ENCODE measurements around the gene ATG4B. TPM values are rescaled to one million over a fixed set of nuclear protein-coding genes. Genes with fewer than 3 reads are reported as not detected.

ATG4B gene
- total and polyA plus RNA-seq, 11 donors, result 35.9 to 75.1 (median 48.3) TPM

DNA sequence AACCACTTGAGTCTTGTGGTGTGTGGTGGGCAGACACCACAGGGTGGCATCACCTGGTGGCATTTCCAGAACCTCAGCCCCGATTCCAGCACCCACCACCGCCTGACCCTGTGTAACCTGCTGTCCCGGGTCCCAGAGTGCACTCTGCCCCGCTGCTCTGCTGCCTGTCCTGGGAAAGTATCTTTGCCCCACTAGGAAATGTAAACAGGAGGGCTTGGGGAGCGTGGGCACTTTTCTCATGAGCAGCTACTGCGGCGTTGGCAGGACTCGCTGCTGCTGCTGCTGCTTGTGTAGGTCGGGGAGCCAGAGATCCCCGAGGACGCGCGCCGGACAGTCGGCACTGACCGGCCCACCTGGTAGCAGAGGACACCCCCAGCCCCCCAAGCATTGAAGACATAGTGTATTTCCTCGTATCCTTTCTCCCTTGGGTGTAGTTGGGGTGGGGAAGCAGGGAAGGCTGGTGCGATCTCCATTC is 35.7 kb downstream of the ATG4B start:
- Histone ChIP-seq H3K27me3 (no peaks in the 10 kb centered on the region), H3K4me1 (peaks cover 0 to 6% (median 0%) of the 10 kb centered on the region in 12 donors), H3K9me3 (no peaks in the 10 kb centered on the region), H3K36me3 (peaks cover 0 to 82% (median 65%) of the 10 kb centered on the region in 9 donors), H3K4me3 (no peak overlapping the region), H3K27ac (no peak overlapping the region)
- TF ChIP-seq POLR2A (IDR thresholded peaks at IDR 0.05), result no peak
- TF ChIP-seq, protein P1, sequence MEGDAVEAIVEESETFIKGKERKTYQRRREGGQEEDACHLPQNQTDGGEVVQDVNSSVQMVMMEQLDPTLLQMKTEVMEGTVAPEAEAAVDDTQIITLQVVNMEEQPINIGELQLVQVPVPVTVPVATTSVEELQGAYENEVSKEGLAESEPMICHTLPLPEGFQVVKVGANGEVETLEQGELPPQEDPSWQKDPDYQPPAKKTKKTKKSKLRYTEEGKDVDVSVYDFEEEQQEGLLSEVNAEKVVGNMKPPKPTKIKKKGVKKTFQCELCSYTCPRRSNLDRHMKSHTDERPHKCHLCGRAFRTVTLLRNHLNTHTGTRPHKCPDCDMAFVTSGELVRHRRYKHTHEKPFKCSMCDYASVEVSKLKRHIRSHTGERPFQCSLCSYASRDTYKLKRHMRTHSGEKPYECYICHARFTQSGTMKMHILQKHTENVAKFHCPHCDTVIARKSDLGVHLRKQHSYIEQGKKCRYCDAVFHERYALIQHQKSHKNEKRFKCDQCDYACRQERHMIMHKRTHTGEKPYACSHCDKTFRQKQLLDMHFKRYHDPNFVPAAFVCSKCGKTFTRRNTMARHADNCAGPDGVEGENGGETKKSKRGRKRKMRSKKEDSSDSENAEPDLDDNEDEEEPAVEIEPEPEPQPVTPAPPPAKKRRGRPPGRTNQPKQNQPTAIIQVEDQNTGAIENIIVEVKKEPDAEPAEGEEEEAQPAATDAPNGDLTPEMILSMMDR (IDR thresholded peaks at IDR 0.05), result no peak
- 79 to 91% (median 89%) methylated on average over 10 to 18 of the region's 18 CpGs for WGBS, 4 donors
- ATAC-seq (no peak), DNase-seq (no peak)
- intact Hi-C loops (cut with DNase I), result no loop called here

DNA sequence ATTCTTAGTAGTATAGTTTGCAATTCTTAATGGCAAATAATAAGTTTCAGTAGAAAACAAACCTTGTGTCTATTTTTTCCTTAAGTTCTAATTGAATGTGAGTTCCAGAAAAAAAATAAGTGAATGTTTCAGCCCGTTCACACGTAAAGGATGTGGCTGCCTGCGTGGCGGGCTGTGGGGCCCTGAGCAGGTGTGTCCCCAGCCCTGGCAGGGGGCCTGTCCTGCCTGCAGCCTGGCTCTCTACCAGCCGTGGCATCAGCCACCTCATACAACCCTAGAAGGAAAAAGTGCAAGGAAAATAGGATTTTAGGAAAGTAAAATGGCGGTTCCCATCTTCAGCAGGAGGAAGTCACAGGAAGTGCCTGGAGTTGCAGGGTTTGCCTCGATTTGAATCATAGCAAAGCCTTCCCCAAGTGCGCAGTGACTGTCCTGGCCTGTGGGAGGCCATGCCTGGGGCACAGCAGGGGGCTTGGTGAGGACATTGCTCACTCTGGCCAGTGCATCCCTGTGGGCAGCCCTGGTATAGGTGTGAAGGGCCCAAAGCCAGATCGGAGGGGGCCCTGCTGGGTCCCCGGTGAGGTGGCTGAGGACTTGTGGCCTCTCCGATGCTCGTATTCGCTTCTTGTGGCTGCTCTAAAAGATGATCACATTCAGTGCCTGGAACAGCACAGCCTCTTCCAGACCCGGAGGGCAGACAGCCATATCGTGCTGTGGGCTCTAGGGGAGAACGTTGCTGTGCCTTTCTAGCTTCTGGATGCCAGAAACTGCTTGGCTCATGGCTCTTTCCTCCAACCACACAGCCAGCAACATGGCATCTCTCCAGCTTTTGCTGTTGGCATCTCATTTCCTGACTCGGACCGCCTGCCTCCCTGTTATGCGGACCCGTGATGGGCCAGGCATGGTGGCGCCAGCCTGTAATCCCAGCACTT is 36.6 kb downstream of the ATG4B start:
- peaks cover 0 to 6% (median 0%) of the 10 kb centered on the region in 12 donors for H3K4me1 ChIP-seq
- peak; percentile 46 to 65 (median 63) for ATAC-seq
- H3K36me3 ChIP-seq, result peaks cover 0 to 84% (median 65%) of the 10 kb centered on the region in 9 donors
- 71 to 74% (median 72%) methylated on average over 20 to 21 of the region's 21 CpGs for WGBS, 4 donors
- intact Hi-C loops (cut with DNase I), result no loop called here
- H3K9me3 ChIP-seq, result no peaks in the 10 kb centered on the region
- peak; percentile 32 to 61 (median 45) for DNase-seq
- no peaks in the 10 kb centered on the region for H3K27me3 ChIP-seq
- peak overlapping the region in 4 of 12 donors; percentile 21 to 32 (median 29) for H3K27ac ChIP-seq
- no peak for TF ChIP-seq POLR2A (IDR thresholded peaks at IDR 0.05)
- TF ChIP-seq, protein P1 (IDR thresholded peaks at IDR 0.05), result no peak
- no peak overlapping the region for H3K4me3 ChIP-seq

DNA sequence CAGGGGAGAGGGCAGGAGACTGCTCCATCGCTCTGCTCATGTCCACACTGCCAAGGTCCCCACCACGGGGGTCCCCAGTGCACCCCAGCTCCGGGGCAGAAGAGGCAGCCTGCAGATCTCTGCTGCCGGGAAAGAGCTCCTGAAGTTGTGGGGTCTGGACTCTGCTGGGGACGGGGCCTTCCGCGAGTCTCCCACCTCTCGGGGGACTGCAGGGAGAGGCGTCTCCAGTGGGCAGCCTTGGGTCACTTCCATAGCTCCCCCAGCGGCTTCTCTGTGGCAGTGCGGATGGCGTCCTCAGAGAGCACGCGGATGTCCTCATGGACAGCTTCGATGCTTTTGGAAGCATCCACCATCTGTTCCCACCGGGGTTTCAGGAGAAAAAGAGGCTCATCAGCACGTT is 38.4 kb downstream of the ATG4B start:
- ATAC-seq, result no peak
- Histone ChIP-seq H3K4me3 (no peak overlapping the region), H3K4me1 (peaks cover 0 to 10% (median 3%) of the 10 kb centered on the region in 12 donors), H3K36me3 (peaks cover 0 to 83% (median 55%) of the 10 kb centered on the region in 9 donors), H3K27me3 (no peaks in the 10 kb centered on the region), H3K9me3 (no peaks in the 10 kb centered on the region), H3K27ac (no peak overlapping the region)
- TF ChIP-seq, protein P1 (IDR thresholded peaks at IDR 0.05), result no peak
- TF ChIP-seq POLR2A (IDR thresholded peaks at IDR 0.05), result no peak
- WGBS, 4 donors, result 84 to 89% (median 87%) methylated on average over 10 to 17 of the region's 17 CpGs
- intact Hi-C loops (cut with DNase I), result no loop called here
- DNase-seq, result peak in 1 of 5 donors; percentile 55

DNA sequence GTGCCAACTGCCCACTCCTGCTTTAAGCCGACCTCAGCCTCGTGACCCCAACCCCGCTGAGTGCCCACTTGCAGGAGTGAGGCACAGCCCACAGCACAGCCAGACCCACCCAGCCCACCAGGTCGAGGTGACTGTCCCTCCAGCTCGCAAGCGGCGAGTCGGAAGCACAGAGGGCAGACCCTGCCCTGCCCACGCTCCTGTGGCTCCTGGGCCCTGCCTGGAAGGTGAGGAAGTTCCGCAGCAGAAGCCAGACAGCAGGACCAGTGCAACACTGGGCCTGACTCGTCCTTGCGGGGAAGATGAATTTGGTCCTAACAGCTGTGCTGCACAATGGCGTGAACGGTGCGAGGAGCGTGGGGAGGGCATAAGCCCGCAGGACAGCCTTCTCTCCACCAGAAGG is 39.2 kb downstream of the ATG4B start:
- no peaks in the 10 kb centered on the region for H3K9me3 ChIP-seq
- DNase-seq, result peak in 1 of 5 donors; percentile 42
- H3K27ac ChIP-seq, result no peak overlapping the region
- TF ChIP-seq POLR2A (IDR thresholded peaks at IDR 0.05), result no peak
- TF ChIP-seq, protein P1 (IDR thresholded peaks at IDR 0.05), result no peak
- H3K4me1 ChIP-seq, result peaks cover 0 to 13% (median 5%) of the 10 kb centered on the region in 12 donors
- no peaks in the 10 kb centered on the region for H3K27me3 ChIP-seq
- H3K36me3 ChIP-seq, result peaks cover 0 to 83% (median 54%) of the 10 kb centered on the region in 9 donors
- WGBS, 4 donors, result 88 to 95% (median 94%) methylated on average over 16 to 17 of the region's 17 CpGs
- intact Hi-C loops (cut with DNase I), result no loop called here
- no peak overlapping the region for H3K4me3 ChIP-seq
- no peak for ATAC-seq

Measured in heart left ventricle (tissue), 16 donors.